Measurements from ENCODE around the gene DAB2IP.

The DAB2IP gene

GRCh38 chr9:121720311-121721057, 69.0 kb downstream of the DAB2IP start:
- DNase-seq (ENCODE audit: extremely low read depth in 1 of 2, low read depth in 1 of 2): no peak

GRCh38 chr9:121721058-121721350, 69.6 kb downstream of the DAB2IP start:
- no peak for DNase-seq (ENCODE audit: extremely low read depth in 1 of 2, low read depth in 1 of 2)

GRCh38 chr9:121721770-121722169, 70.3 kb downstream of the DAB2IP start:
- no peak for DNase-seq (ENCODE audit: extremely low read depth in 1 of 2, low read depth in 1 of 2)

GRCh38 chr9:121725008-121725775, 73.8 kb downstream of the DAB2IP start:
- no peak for DNase-seq (ENCODE audit: extremely low read depth in 1 of 2, low read depth in 1 of 2)

GRCh38 chr9:121727295-121728020, 76.0 kb downstream of the DAB2IP start:
- no peak for DNase-seq (ENCODE audit: extremely low read depth in 1 of 2, low read depth in 1 of 2)

- no peak for DNase-seq (ENCODE audit: extremely low read depth in 1 of 2, low read depth in 1 of 2)
Measured at GRCh38 chr9:121728916-121729315, 77.5 kb downstream of the DAB2IP start.

- DNase-seq (ENCODE audit: extremely low read depth in 1 of 2, low read depth in 1 of 2): no peak
Measured at GRCh38 chr9:121729769-121730562, 78.5 kb downstream of the DAB2IP start.

- DNase-seq (ENCODE audit: extremely low read depth in 1 of 2, low read depth in 1 of 2): no peak
Measured at GRCh38 chr9:121731090-121731489, 79.7 kb downstream of the DAB2IP start.

GRCh38 chr9:121731919-121732318, 80.5 kb downstream of the DAB2IP start:
- no peak for DNase-seq (ENCODE audit: extremely low read depth in 1 of 2, low read depth in 1 of 2)

GRCh38 chr9:121732389-121732788, 81.0 kb downstream of the DAB2IP start:
- no peak for DNase-seq (ENCODE audit: extremely low read depth in 1 of 2, low read depth in 1 of 2)

- DNase-seq (ENCODE audit: extremely low read depth in 1 of 2, low read depth in 1 of 2): no peak
Measured at GRCh38 chr9:121732886-121733285, 81.5 kb downstream of the DAB2IP start.

- no peak for DNase-seq (ENCODE audit: extremely low read depth in 1 of 2, low read depth in 1 of 2)
Measured at GRCh38 chr9:121734465-121734864, 83.0 kb downstream of the DAB2IP start.

GRCh38 chr9:121735065-121735792, 83.8 kb downstream of the DAB2IP start:
- no peak for DNase-seq (ENCODE audit: extremely low read depth in 1 of 2, low read depth in 1 of 2)

- DNase-seq (ENCODE audit: extremely low read depth in 1 of 2, low read depth in 1 of 2): no peak
Measured at GRCh38 chr9:121735793-121736770, 84.6 kb downstream of the DAB2IP start.

- DNase-seq (ENCODE audit: extremely low read depth in 1 of 2, low read depth in 1 of 2): no peak
Measured at GRCh38 chr9:121736934-121737462, 85.6 kb downstream of the DAB2IP start.

- DNase-seq (ENCODE audit: extremely low read depth in 1 of 2, low read depth in 1 of 2): no peak
Measured at GRCh38 chr9:121737481-121737931, 86.1 kb downstream of the DAB2IP start.

- DNase-seq (ENCODE audit: extremely low read depth in 1 of 2, low read depth in 1 of 2): no peak
Measured at GRCh38 chr9:121738411-121738810, 87.0 kb downstream of the DAB2IP start.

GRCh38 chr9:121738968-121739367, 87.5 kb downstream of the DAB2IP start:
- no peak for DNase-seq (ENCODE audit: extremely low read depth in 1 of 2, low read depth in 1 of 2)

GRCh38 chr9:121739971-121740370, 88.5 kb downstream of the DAB2IP start:
- DNase-seq (ENCODE audit: extremely low read depth in 1 of 2, low read depth in 1 of 2): no peak
